Raji (cell line): ENCODE data around the gene MGAM2.

Source experiments
- POLR2A ChIP-seq: IDR thresholded peaks from 2 replicates; pipeline ENCODE4 v1.6.1; 2011; ENCODE audit warnings: low read depth, low read length, control low read depth; ENCODE audit not compliant: insufficient read depth

MGAM2 gene

GRCh38 chr7:142142702-142143101, 31.2 kb downstream of the MGAM2 start:
- TF ChIP-seq POLR2A = no peak

- TF ChIP-seq POLR2A = no peak
These were observed 34.6 kb downstream of the MGAM2 start for GRCh38 chr7:142146124-142146523.

- no peak for TF ChIP-seq POLR2A
These were observed 38.8 kb downstream of the MGAM2 start for GRCh38 chr7:142150356-142150755.

GRCh38 chr7:142150869-142151268, 39.4 kb downstream of the MGAM2 start:
- TF ChIP-seq POLR2A = no peak

- TF ChIP-seq POLR2A = no peak
These were observed 40.6 kb downstream of the MGAM2 start for GRCh38 chr7:142152076-142152475.

GRCh38 chr7:142153400-142153799, 41.9 kb downstream of the MGAM2 start:
- TF ChIP-seq POLR2A = no peak

- no peak for TF ChIP-seq POLR2A
These were observed 47.4 kb downstream of the MGAM2 start for GRCh38 chr7:142158736-142159496.

GRCh38 chr7:142161921-142162320, 50.4 kb downstream of the MGAM2 start:
- TF ChIP-seq POLR2A = no peak

- TF ChIP-seq POLR2A = no peak
These were observed 57.2 kb downstream of the MGAM2 start for GRCh38 chr7:142168746-142169145.

GRCh38 chr7:142172932-142173331, 61.4 kb downstream of the MGAM2 start:
- TF ChIP-seq POLR2A = no peak

GRCh38 chr7:142174441-142174840, 62.9 kb downstream of the MGAM2 start:
- no peak for TF ChIP-seq POLR2A

- no peak for TF ChIP-seq POLR2A
These were observed 64.1 kb downstream of the MGAM2 start for GRCh38 chr7:142175594-142175993.

GRCh38 chr7:142176901-142177300, 65.4 kb downstream of the MGAM2 start:
- TF ChIP-seq POLR2A = no peak

GRCh38 chr7:142177869-142178268, 66.4 kb downstream of the MGAM2 start:
- no peak for TF ChIP-seq POLR2A

- TF ChIP-seq POLR2A = no peak
These were observed 68.9 kb downstream of the MGAM2 start for GRCh38 chr7:142180426-142180825.

GRCh38 chr7:142181211-142181610, 69.7 kb downstream of the MGAM2 start:
- no peak for TF ChIP-seq POLR2A

- no peak for TF ChIP-seq POLR2A
These were observed 70.4 kb downstream of the MGAM2 start for GRCh38 chr7:142181966-142182365.
